HG03159 (cell line): ENCODE measurements around the gene KCNIP1.
"Not testable (repeated sequence)": the region's sequence is repeated elsewhere in the genome, so short reads cannot be mapped to it uniquely, and the experiment has no call there.

Experiments
- ATAC-seq: cut with Tn5 transposase; IDR thresholded peaks from one replicate; pipeline ENCODE4 v1.9.1; 2021; ENCODE audit warnings: mild to moderate bottlenecking, moderate library complexity; ENCODE audit not compliant: unreplicated experiment

Gene KCNIP1

GRCh38 chr5:170745481-170746071 is 241.8 kb downstream of the KCNIP1 start:
- no peak for ATAC-seq

GRCh38 chr5:170746075-170746960 is 242.5 kb downstream of the KCNIP1 start:
- ATAC-seq = no peak

GRCh38 chr5:170746961-170747340 is 243.1 kb downstream of the KCNIP1 start:
- ATAC-seq = no peak

- ATAC-seq = no peak
Measured at GRCh38 chr5:170747357-170747756, 243.5 kb downstream of the KCNIP1 start.

GRCh38 chr5:170747851-170748250 is 244.0 kb downstream of the KCNIP1 start:
- ATAC-seq = no peak

- ATAC-seq = no peak
Measured at GRCh38 chr5:170748951-170749471, 245.2 kb downstream of the KCNIP1 start.

GRCh38 chr5:170749911-170750431 is 246.2 kb downstream of the KCNIP1 start:
- no peak for ATAC-seq

- ATAC-seq = no peak
Measured at GRCh38 chr5:170750791-170751190, 247.0 kb downstream of the KCNIP1 start.

GRCh38 chr5:170751631-170752030 is 247.8 kb downstream of the KCNIP1 start:
- ATAC-seq = no peak

- ATAC-seq = no peak
Measured at GRCh38 chr5:170752257-170753215, 248.7 kb downstream of the KCNIP1 start.

GRCh38 chr5:170753311-170753710 is 249.5 kb downstream of the KCNIP1 start:
- ATAC-seq = no peak

- not testable (repeated sequence) for ATAC-seq
Measured at GRCh38 chr5:170754508-170754907, 250.7 kb downstream of the KCNIP1 start.

GRCh38 chr5:170755679-170756456 is 252.0 kb downstream of the KCNIP1 start:
- ATAC-seq = no peak

GRCh38 chr5:170756691-170757090 is 252.9 kb downstream of the KCNIP1 start:
- ATAC-seq = no peak

GRCh38 chr5:170757182-170757601 is 253.4 kb downstream of the KCNIP1 start:
- ATAC-seq = peak; percentile 74

- no peak for ATAC-seq
Measured at GRCh38 chr5:170757669-170758068, 253.8 kb downstream of the KCNIP1 start.

GRCh38 chr5:170758481-170758880 is 254.7 kb downstream of the KCNIP1 start:
- no peak for ATAC-seq

- no peak for ATAC-seq
Measured at GRCh38 chr5:170760113-170760512, 256.3 kb downstream of the KCNIP1 start.

GRCh38 chr5:170761048-170761707 is 257.4 kb downstream of the KCNIP1 start:
- no peak for ATAC-seq
